Cardiac septum (tissue), 1 donor: Measurements from ENCODE around the gene KLHDC4. TPM values are rescaled to one million over a fixed set of nuclear protein-coding genes. Genes with fewer than 3 reads are reported as not detected.
A peak's percentile ranks its signal among the peaks of the same experiment; 100 is the strongest.
"Not testable (repeated sequence)": the region's sequence is repeated elsewhere in the genome, so short reads cannot be mapped to it uniquely, and the experiment has no call there.

Experiments
- DNase-seq: peaks from one replicate; pipeline ENCODE4 v3.0.0-alpha.2; 2020; ENCODE audit warnings: low spot score
- intact Hi-C: fragments of 100-400 bp; cut with DNase I; formaldehyde crosslinking; loops from one replicate; pipeline ENCODE4 v1.14.0; 2022
- total RNA-seq: library from RNA; stranded (reverse); fragmentation: NEBNext Ultra II Directional; extraction: Animal tissue kit (Norgen Biotek cat#: 25700); gene quantifications from one replicate; pipeline ENCODE4 v1.2.1, GENCODE V29; 2021
- donor health status: DM: no; HTN: no; CAD: no.

Gene KLHDC4
- total RNA-seq, 1 donor from 2014 or later, result 12.6 TPM

GRCh38 chr16:87789437-87790291 is 23.9 kb upstream of the KLHDC4 start:
- no peak for DNase-seq
- intact Hi-C loops, result no loop called here

GRCh38 chr16:87788730-87789436 is 23.1 kb upstream of the KLHDC4 start:
- intact Hi-C loops, DNase-seq: not testable (repeated sequence)

GRCh38 chr16:87787451-87788091 is 21.8 kb upstream of the KLHDC4 start:
- intact Hi-C loops, DNase-seq: not testable (repeated sequence)

- intact Hi-C loops, result loop anchor here (5.0 kb wide), 1 partner anchor 67 kb away; no protein-coding TSS in a partner anchor
These were observed 19.0 kb upstream of the KLHDC4 start for GRCh38 chr16:87784812-87785211.

GRCh38 chr16:87782033-87782432 is 16.2 kb upstream of the KLHDC4 start:
- DNase-seq, result no peak
- intact Hi-C loops, result loop anchor here (5.0 kb wide), 1 partner anchor 70 kb away; no protein-coding TSS in a partner anchor

More at GRCh38 chr16:87784812-87785211, 19.0 kb upstream of the KLHDC4 start:
- DNase-seq, result no peak

- intact Hi-C loops, result loop anchor here (5.0 kb wide), 1 partner anchor 72 kb away; no protein-coding TSS in a partner anchor
- no peak for DNase-seq
These were observed 14.7 kb upstream of the KLHDC4 start for GRCh38 chr16:87780385-87780989.

- intact Hi-C loops, result loop anchor here (1.0 kb wide), 2 partner anchors 92 to 130 kb away; no protein-coding TSS in a partner anchor
- DNase-seq, result peak; percentile 96
These were observed 13.2 kb upstream of the KLHDC4 start for GRCh38 chr16:87778830-87779579.

- no peak for DNase-seq
- intact Hi-C loops, result loop anchor here (1.0 kb wide), 1 partner anchor 93 kb away; no protein-coding TSS in a partner anchor
These were observed 12.7 kb upstream of the KLHDC4 start for GRCh38 chr16:87778476-87778829.

- DNase-seq, intact Hi-C loops: not testable (repeated sequence)
These were observed 8.1 kb upstream of the KLHDC4 start for GRCh38 chr16:87773836-87774235.

- intact Hi-C loops, result loop anchor here (10.0 kb wide), 1 partner anchor 797 kb away; no protein-coding TSS in a partner anchor
- not testable (repeated sequence) for DNase-seq
These were observed 1.7 kb upstream of the KLHDC4 start for GRCh38 chr16:87767456-87767855.

- intact Hi-C loops, result loop anchor here (10.0 kb wide), 1 partner anchor 798 kb away; no protein-coding TSS in a partner anchor
- no peak for DNase-seq
These were observed 655 bp upstream of the KLHDC4 start for GRCh38 chr16:87766485-87766797.

GRCh38 chr16:87765473-87765775 is 362 bp downstream of the KLHDC4 start:
- intact Hi-C loops, result loop anchor here (10.0 kb wide), 1 partner anchor 799 kb away; no protein-coding TSS in a partner anchor
- no peak for DNase-seq

- DNase-seq, result no peak
- intact Hi-C loops, result loop anchor here (10.0 kb wide), 1 partner anchor 800 kb away; no protein-coding TSS in a partner anchor
These were observed 950 bp downstream of the KLHDC4 start for GRCh38 chr16:87764600-87765472.

- DNase-seq, result no peak
- intact Hi-C loops, result loop anchor here (10.0 kb wide), 1 partner anchor 802 kb away; no protein-coding TSS in a partner anchor
These were observed 3.2 kb downstream of the KLHDC4 start for GRCh38 chr16:87762620-87763019.

- DNase-seq, result no peak
- intact Hi-C loops, result loop anchor here (10.0 kb wide), 1 partner anchor 803 kb away; no protein-coding TSS in a partner anchor
These were observed 3.7 kb downstream of the KLHDC4 start for GRCh38 chr16:87762071-87762571.

GRCh38 chr16:87761060-87761459 is 4.7 kb downstream of the KLHDC4 start:
- DNase-seq, result no peak
- intact Hi-C loops, result loop anchor here (10.0 kb wide), 1 partner anchor 804 kb away; no protein-coding TSS in a partner anchor

- intact Hi-C loops, result no loop called here
- DNase-seq, result no peak
These were observed 7.9 kb downstream of the KLHDC4 start for GRCh38 chr16:87757841-87758426.
